Sigmoid colon (tissue), 7 donors: Measurements from ENCODE around the gene NSUN4. TPM values are rescaled to one million over a fixed set of nuclear protein-coding genes. Genes with fewer than 3 reads are reported as not detected.
"Not testable (repeated sequence)": the region's sequence is repeated elsewhere in the genome, so short reads cannot be mapped to it uniquely, and the experiment has no call there.

ENCODE experiments used
- DNase-seq: peaks from one replicate; pipeline ENCODE4 v3.0.0-alpha.2; 2019
- H3K27ac ChIP-seq, 4 donors: fragments of 200-600 bp; sonication (generic); one replicate each; pipeline ENCODE4 v1.5.1; 2016 to 2019; ENCODE audit warnings: mild to moderate bottlenecking in 1 of 4
- H3K27me3 ChIP-seq, 3 donors: fragments of 200-600 bp; sonication (generic); one replicate each; pipeline ENCODE4 v1.5.1; 2019; ENCODE audit warnings: mild to moderate bottlenecking in 1 of 3
- H3K36me3 ChIP-seq, 4 donors: fragments of 200-600 bp; sonication (generic); one replicate each; pipeline ENCODE4 v1.5.1; 2016 to 2019
- H3K4me1 ChIP-seq, 4 donors: fragments of 200-600 bp; sonication (generic); one replicate each; pipeline ENCODE4 v1.5.1; 2017 to 2019
- H3K4me3 ChIP-seq, 4 donors: fragments of 200-600 bp; sonication (generic); one replicate each; pipeline ENCODE4 v1.5.1; 2017 to 2019; ENCODE audit warnings: mild to moderate bottlenecking in 2 of 4, moderate library complexity in 1 of 4
- H3K9me3 ChIP-seq, 4 donors: fragments of 200-600 bp in 3 of 4; sonication (generic) in 3 of 4; one replicate each; pipeline versions ENCODE4 v1.5.1 to v1.6.1; 2013 to 2019
- EP300 ChIP-seq, 4 donors: sonication (generic); formaldehyde crosslinking; IDR thresholded peaks; one replicate each; pipeline ENCODE4 v1.6.1; 2017; ENCODE audit warnings: antibody characterized with exemption in 4 of 4
- POLR2A ChIP-seq, 2 donors: fragments of 450-650 bp; IDR thresholded peaks; one replicate each; pipeline ENCODE4 v1.6.1; 2016; ENCODE audit warnings: antibody characterized with exemption in 2 of 2, mild to moderate bottlenecking in 2 of 2, moderate library complexity in 2 of 2
- POLR2AphosphoS5 ChIP-seq, 4 donors: sonication (generic); formaldehyde crosslinking; IDR thresholded peaks; one replicate each; pipeline ENCODE4 v1.6.1; 2017; ENCODE audit warnings: antibody characterized with exemption in 4 of 4
- WGBS, 2 donors: extraction: QIAGEN DNeasy Blood & Tissue Kit; methylation state at CpG; one replicate each; pipeline ENCODE4 v1.1.7; 2013; 5-methylcytosine and 5-hydroxymethylcytosine counted together
- intact Hi-C: fragments of 100-400 bp; cut with DNase I; formaldehyde crosslinking; loops from one replicate; pipeline ENCODE4 v1.15.1; 2023
- polyA plus RNA-seq, 3 donors: library from polyadenylated mRNA; stranded (reverse); fragments of 200-250 nt; gene quantifications; one replicate each; pipeline ENCODE4 v1.2.3, GENCODE V29; 2013
- total RNA-seq, 4 donors: library from RNA; depleted of rRNA; stranded (reverse); fragments of >200 nt; gene quantifications; one replicate each; pipeline ENCODE4 v1.1.0, GENCODE V29; 2016
- TF ChIP-seq, protein P1 (sequence below), 4 experiments: fragments of 450-650 bp in 3 of 4; fragments of 200-600 bp in 1 of 4; IDR thresholded peaks; one replicate each; pipeline ENCODE4 v1.5.1; 2016 to 2019; ENCODE audit warnings: antibody characterized with exemption in 4 of 4, mild to moderate bottlenecking in 3 of 4, moderate library complexity in 2 of 4
- donor health status: healthy with polysubstance abuse.
- donor health status: Bipolar disorder and iron deficiency.
- donor health status: healthy.

Gene NSUN4
- total and polyA plus RNA-seq, 7 donors = 7.2 to 18.6 (median 13.2) TPM

DNA sequence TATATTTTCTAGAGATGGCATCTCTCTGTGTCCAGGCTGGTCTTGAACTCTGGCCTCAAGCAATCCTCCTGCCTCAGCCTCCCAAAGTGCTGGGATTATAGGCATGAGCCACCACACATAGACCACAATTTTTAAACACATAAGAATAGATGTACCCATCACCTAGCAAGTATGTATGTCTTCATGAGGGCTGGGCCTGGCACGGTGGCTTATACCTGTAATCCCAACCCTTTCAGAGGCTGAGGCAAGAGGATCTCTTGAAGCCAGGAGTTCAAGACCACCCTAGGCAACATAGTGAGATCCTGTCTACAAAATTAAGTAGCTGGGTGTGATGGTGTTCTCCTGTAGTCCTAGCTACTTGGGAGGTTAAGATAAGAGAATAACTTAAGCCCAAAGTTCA, 23.3 kb upstream of the NSUN4 start:
- H3K4me1 ChIP-seq = no peaks in the 10 kb centered on the region
- H3K27ac ChIP-seq = no peak overlapping the region
- no peaks in the 10 kb centered on the region for H3K27me3 ChIP-seq
- intact Hi-C loops = no loop called here
- 88 to 97% methylated on average over 1 of the region's 1 CpG for WGBS, 2 donors
- DNase-seq = no peak
- no peak overlapping the region for H3K4me3 ChIP-seq
- TF ChIP-seq, protein P1, sequence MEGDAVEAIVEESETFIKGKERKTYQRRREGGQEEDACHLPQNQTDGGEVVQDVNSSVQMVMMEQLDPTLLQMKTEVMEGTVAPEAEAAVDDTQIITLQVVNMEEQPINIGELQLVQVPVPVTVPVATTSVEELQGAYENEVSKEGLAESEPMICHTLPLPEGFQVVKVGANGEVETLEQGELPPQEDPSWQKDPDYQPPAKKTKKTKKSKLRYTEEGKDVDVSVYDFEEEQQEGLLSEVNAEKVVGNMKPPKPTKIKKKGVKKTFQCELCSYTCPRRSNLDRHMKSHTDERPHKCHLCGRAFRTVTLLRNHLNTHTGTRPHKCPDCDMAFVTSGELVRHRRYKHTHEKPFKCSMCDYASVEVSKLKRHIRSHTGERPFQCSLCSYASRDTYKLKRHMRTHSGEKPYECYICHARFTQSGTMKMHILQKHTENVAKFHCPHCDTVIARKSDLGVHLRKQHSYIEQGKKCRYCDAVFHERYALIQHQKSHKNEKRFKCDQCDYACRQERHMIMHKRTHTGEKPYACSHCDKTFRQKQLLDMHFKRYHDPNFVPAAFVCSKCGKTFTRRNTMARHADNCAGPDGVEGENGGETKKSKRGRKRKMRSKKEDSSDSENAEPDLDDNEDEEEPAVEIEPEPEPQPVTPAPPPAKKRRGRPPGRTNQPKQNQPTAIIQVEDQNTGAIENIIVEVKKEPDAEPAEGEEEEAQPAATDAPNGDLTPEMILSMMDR (IDR thresholded peaks at IDR 0.05) = no peak
- TF ChIP-seq POLR2A (IDR thresholded peaks at IDR 0.05) (no peak), EP300 (IDR thresholded peaks at IDR 0.05) (no peak), POLR2AphosphoS5 (IDR thresholded peaks at IDR 0.05) (no peak)
- H3K9me3 ChIP-seq = no peaks in the 10 kb centered on the region
- H3K36me3 ChIP-seq = peaks cover 9 to 59% (median 38%) of the 10 kb centered on the region in 4 donors

DNA sequence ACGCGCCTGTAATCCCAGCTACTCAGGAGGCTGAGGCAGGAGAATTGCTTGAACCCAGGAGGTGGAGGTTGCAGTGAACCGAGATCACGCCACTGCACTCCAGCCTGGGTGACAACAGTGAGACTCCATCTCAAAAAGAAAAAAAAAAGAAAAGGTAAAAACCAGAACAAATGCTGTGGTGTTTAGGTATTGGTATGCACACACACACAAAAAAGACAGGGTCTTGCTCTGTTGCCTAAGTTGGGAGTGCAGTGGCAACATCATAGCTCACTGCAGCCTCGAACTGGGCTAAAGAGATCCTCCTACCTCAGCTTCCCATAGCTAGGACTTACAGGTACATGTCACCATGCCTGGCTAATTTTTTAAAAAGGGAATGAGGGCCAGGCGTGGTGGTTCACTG, 21.3 kb upstream of the NSUN4 start:
- H3K27me3 ChIP-seq, intact Hi-C loops, H3K27ac ChIP-seq, H3K4me3 ChIP-seq, H3K4me1 ChIP-seq, DNase-seq, H3K9me3 ChIP-seq: not testable (repeated sequence)
- WGBS, 2 donors = 89 to 94% methylated on average over 6 of the region's 6 CpGs
- peaks cover 0 to 39% (median 20%) of the 10 kb centered on the region in 4 donors for H3K36me3 ChIP-seq

DNA sequence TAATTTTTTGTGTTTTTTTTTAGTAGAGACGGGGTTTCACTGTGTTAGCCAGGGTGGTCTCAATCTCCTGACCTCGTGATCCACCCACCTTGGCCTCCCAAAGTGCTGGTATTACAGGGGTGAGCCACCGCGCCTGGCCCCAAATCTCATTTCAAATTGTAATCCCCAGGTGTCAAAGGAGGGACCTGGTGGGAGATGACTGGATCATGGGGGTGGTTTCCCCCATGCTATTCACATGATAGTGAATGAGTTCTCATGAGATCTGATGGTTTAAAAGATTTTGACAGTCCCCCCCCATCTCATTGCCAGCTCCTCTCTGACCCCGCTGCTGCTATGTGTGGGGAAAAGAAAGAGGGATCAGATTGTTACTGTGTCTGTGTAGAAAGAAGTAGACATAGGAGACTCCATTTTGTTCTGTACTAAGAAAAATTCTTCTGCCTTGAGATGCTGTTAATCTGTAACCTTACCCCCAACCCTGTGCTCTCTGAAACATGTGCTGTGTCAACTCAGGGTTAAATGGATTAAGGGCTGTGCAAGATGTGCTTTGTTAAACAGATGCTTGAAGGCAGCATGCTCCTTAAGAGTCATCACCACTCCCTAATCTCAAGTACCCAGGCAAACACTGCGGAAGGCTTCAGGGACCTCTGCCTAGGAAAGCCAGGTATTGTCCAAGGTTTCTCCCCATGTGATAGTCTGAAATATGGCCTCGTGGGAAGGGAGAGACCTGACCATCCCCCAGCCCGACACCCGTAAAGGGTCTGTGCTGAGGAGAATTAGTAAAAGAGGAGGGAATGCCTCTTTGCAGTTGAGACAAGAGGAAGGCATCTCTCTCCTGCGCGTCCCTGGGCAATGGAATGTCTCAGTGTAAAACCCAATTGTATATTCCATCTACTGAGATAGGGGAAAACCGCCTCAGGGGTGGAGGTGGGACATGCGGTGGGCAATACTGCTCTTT, 20.4 kb upstream of the NSUN4 start:
- intact Hi-C loops, H3K4me3 ChIP-seq, H3K27ac ChIP-seq, DNase-seq, H3K27me3 ChIP-seq, H3K4me1 ChIP-seq, H3K9me3 ChIP-seq: not testable (repeated sequence)
- WGBS, 2 donors = 84 to 91% methylated on average over 12 of the region's 13 CpGs
- peaks cover 0 to 30% (median 14%) of the 10 kb centered on the region in 4 donors for H3K36me3 ChIP-seq

DNA sequence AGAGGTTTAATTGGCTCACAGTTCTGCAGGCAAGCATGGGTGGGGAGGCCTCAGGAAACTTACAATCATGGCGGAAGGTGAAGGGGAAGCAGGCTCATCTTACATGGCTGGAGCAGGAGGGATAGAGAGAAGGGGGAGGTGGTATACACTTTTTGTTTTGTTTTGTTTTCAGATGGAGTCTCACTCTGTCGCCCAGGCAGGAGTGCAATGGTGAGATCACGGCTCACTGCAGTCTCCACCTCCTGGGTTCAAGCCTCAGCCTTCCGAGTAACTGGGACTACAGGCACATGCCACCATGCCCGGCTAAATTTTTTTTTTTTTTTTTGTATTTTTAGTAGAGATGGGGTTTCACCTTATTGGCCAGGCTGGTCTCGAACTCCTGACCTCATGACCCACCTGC, 18.4 kb upstream of the NSUN4 start:
- H3K4me1 ChIP-seq, DNase-seq, H3K9me3 ChIP-seq, H3K27me3 ChIP-seq, H3K4me3 ChIP-seq, intact Hi-C loops, H3K27ac ChIP-seq: not testable (repeated sequence)
- 92 to 98% methylated on average over 6 of the region's 6 CpGs for WGBS, 2 donors
- H3K36me3 ChIP-seq = peaks cover 0 to 10% (median 3%) of the 10 kb centered on the region in 4 donors

DNA sequence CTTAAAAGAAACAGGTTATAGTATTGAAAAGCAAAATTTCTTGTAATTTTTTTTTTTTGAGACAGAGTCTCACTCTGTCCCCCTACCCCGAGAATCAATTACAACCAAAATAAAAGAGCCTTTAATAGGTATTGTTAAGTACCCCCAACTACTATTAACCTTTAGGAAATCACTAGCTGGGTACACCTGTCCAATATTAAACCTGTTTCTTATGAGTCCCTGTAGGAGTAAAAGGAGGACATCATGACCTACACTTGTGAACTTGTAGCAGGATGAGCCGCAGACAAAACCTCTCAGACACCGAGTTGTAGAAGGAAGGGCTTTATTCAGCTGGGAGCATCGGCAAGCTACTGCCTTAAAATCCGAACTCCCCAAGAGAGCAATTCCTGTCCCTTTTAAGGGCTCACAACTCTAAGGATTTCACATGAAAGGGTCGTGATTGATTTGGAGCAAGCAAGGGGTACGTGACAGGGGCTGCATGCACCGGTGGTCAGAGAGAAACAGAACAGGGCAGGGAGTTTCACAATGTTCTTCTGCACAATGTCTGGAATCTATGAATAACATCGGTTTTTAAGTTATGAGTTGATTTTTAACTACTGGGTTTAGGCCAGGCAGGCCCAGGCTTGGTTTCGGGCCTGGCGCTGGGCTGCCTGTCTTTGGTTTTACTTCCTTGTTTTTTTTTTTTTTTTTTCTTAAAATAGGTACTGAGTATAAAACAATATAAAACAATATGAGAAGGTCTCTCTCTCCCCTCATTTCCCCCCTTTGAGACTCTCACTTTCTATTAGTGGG, 15.1 kb upstream of the NSUN4 start:
- H3K27me3 ChIP-seq, H3K9me3 ChIP-seq, H3K4me1 ChIP-seq, DNase-seq, H3K36me3 ChIP-seq, H3K4me3 ChIP-seq, intact Hi-C loops, H3K27ac ChIP-seq: not testable (repeated sequence)
- 87 to 95% methylated on average over 11 of the region's 11 CpGs for WGBS, 2 donors

DNA sequence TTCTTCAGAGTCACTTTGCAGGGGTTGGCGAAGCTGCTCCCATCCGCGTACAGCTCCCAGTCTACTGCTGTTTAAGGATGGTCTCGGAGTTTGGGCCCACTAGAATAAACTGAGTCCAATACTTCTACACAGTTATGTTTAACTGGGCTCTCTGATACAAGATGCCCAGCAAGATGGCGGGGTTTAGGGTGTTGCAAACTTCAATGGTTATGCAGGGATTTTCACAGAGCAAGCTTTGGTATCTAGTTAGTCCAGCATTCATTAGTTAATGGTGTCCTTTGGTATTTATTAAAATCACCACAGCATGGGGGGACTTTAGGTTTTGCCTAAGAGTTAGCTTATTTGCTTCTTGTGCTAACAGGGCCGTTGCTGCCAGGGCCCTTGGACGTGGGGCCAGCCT, 12.4 kb upstream of the NSUN4 start:
- H3K27me3 ChIP-seq, DNase-seq, H3K4me1 ChIP-seq, H3K9me3 ChIP-seq, H3K4me3 ChIP-seq, H3K36me3 ChIP-seq, H3K27ac ChIP-seq, intact Hi-C loops: not testable (repeated sequence)
- 93 to 94% methylated on average over 7 of the region's 7 CpGs for WGBS, 2 donors

DNA sequence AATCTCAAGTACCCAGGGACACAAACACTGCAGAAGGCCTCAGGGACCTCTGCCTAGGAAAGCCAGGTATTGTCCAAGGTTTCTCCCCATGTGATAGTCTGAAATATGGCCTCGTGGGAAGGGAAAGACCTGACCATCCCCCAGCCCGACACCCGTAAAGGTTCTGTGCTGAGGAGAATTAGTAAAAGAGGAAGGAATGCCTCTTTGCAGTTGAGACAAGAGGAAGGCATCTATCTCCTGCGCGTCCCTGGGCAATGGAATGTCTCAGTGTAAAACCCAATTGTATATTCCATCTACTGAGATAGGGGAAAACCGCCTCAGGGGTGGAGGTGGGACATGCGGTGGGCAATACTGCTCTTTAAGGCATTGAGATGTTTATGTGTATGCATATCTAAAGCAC, 10.8 kb upstream of the NSUN4 start:
- H3K9me3 ChIP-seq, H3K36me3 ChIP-seq, H3K4me3 ChIP-seq, H3K27me3 ChIP-seq, DNase-seq, intact Hi-C loops, H3K4me1 ChIP-seq, H3K27ac ChIP-seq: not testable (repeated sequence)
- WGBS, 2 donors = 72 to 77% methylated on average over 6 of the region's 7 CpGs

DNA sequence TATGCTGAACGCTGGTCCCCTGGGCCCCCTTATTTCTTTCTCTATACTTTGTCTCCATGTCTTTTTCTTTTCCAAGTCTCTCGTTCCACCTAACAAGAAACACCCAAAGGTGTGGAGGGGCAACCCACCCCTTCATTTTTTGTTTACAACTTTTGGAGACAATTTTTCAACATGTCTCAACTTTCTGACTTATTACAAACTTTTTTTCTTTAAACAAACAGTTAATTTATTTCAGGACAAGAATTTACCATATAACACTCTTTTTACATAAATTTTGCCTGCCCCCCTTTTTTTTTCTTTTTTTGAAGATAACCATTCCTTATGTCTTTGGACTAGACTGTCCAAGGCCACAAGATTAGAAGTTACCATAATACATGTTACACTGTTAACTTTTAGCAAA, 10.2 kb upstream of the NSUN4 start:
- WGBS, 2 donors = 89 to 91% methylated on average over 2 of the region's 2 CpGs
- not testable (repeated sequence) for DNase-seq

DNA sequence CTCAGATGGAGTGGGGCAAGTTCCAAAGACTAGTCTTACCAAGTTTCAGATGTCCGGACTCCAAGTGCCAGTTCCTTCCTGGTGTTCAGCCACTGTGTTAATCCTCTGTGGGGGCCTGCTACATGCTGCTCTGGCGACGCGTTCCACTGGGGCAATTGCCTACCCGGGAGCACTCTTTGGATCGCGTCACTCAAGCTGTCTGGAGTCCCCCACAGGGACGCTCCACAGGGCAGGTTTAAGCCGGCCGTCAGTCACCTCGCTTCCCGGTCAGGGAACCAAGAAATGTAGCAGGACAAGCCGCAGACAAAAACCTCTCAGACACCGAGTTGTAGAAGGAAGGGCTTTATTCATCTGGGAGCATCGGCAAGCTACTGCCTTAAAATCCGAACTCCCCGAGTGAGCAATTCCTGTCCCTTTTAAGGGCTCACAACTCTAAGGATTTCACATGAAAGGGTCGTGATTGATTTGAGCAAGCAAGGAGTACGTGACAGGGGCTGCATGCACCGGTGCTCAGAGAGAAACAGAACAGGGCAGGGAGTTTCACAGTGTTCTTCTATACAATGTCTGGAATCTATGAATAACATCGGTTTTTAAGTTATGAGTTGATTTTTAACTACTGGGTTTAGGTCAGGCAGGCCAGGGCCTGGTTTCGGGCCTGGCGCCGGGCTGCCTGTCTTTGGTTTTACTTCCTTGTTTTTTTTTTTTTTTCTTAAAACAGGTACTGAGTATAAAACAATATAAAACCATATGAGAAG, 8.6 kb upstream of the NSUN4 start:
- H3K4me1 ChIP-seq, H3K9me3 ChIP-seq, H3K27ac ChIP-seq, H3K27me3 ChIP-seq, H3K4me3 ChIP-seq, intact Hi-C loops, H3K36me3 ChIP-seq, DNase-seq: not testable (repeated sequence)
- WGBS, 2 donors = 79 to 81% methylated on average over 24 of the region's 24 CpGs

More for the DNA sequence above, 10.2 kb upstream of the NSUN4 start:
- H3K27ac ChIP-seq, H3K4me3 ChIP-seq, intact Hi-C loops, H3K27me3 ChIP-seq, H3K4me1 ChIP-seq, H3K9me3 ChIP-seq, H3K36me3 ChIP-seq: not testable (repeated sequence)
